22Rv1 (cell line): ENCODE results near the gene MARVELD3.
A peak's percentile ranks its signal among the peaks of the same experiment; 100 is the strongest.

Experiments
- ZFX ChIP-seq: fragments of 450-650 bp; IDR thresholded peaks from 2 replicates; pipeline ENCODE4 v1.6.1; 2017; ENCODE audit warnings: antibody characterized with exemption, borderline replicate concordance
- TF ChIP-seq, protein P1 (sequence below): fragments of 450-650 bp; IDR thresholded peaks from 2 replicates; pipeline ENCODE4 v1.5.1; 2017; ENCODE audit warnings: mild to moderate bottlenecking

DNA sequence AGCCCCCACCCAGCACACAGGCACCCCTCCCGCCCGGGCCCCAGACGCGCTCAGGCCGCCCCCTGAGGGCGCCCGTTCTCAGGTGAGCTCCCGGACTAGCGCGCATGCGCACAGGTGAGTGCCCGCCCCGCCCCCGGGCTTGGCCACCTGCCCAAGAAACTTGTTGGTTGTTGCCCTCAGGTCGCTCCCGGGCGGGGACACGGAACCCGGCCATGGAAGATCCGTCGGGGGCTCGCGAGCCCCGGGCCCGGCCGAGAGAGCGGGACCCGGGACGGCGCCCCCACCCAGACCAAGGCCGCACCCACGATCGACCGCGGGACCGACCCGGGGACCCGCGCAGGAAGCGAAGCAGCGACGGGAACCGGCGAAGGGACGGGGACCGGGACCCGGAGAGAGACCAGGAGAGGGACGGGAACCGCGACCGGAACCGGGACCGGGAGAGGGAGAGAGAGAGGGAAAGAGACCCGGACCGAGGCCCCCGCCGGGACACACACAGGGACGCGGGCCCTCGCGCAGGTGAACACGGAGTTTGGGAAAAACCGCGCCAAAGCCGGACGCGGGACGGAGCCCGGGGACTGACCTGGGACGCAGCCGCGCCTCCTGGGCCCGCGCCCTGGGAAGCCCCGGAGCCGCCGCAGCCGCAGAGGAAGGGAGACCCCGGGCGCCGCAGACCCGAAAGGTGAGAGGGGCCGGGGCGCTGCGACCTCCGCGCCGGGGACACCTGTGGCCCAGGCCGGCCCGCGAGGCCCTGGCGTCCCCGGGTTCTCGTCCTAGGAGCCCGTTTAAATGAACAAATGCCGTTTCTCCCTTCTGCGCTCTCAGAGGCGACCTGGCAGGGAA is at the start of gene MARVELD3:
- TF ChIP-seq, protein P1, sequence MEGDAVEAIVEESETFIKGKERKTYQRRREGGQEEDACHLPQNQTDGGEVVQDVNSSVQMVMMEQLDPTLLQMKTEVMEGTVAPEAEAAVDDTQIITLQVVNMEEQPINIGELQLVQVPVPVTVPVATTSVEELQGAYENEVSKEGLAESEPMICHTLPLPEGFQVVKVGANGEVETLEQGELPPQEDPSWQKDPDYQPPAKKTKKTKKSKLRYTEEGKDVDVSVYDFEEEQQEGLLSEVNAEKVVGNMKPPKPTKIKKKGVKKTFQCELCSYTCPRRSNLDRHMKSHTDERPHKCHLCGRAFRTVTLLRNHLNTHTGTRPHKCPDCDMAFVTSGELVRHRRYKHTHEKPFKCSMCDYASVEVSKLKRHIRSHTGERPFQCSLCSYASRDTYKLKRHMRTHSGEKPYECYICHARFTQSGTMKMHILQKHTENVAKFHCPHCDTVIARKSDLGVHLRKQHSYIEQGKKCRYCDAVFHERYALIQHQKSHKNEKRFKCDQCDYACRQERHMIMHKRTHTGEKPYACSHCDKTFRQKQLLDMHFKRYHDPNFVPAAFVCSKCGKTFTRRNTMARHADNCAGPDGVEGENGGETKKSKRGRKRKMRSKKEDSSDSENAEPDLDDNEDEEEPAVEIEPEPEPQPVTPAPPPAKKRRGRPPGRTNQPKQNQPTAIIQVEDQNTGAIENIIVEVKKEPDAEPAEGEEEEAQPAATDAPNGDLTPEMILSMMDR, result peak; percentile 51
- no peak for TF ChIP-seq ZFX
